Stimulated activated naive B cell treated with anti-CD40 and anti-IgM and Interleukin-4, amounts not matched to agents 10 μg/mL and 1 μg/mL and 100 μg/mL, for 72 hours (primary cell): Measurements from ENCODE around the gene KSR2.
A peak's percentile ranks its signal among the peaks of the same experiment; 100 is the strongest.

Source experiments
- ATAC-seq, 2 donors: fragments of 150-1000 bp; cut with Tn5 transposase; replicated peaks; 2 replicates each; pipeline ENCODE4 v1.10.0; 2021; ENCODE audit warnings: moderate library complexity in 1 of 2
- DNase-seq: peaks from one replicate; pipeline ENCODE4 v3.0.0; 2021
- H3K27ac Mint-ChIP-seq: one replicate; pipeline ENCODE4 v1.8.0; 2022; ENCODE audit warnings: mild to moderate bottlenecking, mixed read lengths
- H3K27me3 Mint-ChIP-seq, 2 donors: one replicate each; pipeline ENCODE4 v1.8.0; 2022; ENCODE audit warnings: mixed read lengths in 2 of 2
- H3K36me3 Mint-ChIP-seq, 2 donors: one replicate each; pipeline ENCODE4 v1.8.0; 2022; ENCODE audit warnings: mixed read lengths in 2 of 2, mild to moderate bottlenecking in 1 of 2
- H3K4me1 Mint-ChIP-seq, 2 donors: one replicate each; pipeline ENCODE4 v1.8.0; 2022; ENCODE audit warnings: mixed read lengths in 2 of 2, mild to moderate bottlenecking in 1 of 2
- H3K4me3 Mint-ChIP-seq, 2 donors: one replicate each; pipeline ENCODE4 v1.8.0; 2022; ENCODE audit warnings: mild to moderate bottlenecking in 2 of 2, mixed read lengths in 2 of 2, moderate library complexity in 1 of 2
- H3K9me3 Mint-ChIP-seq, 2 donors: one replicate each; pipeline ENCODE4 v1.8.0; 2022; ENCODE audit warnings: mixed read lengths in 2 of 2, mild to moderate bottlenecking in 1 of 2

Gene KSR2

DNA sequence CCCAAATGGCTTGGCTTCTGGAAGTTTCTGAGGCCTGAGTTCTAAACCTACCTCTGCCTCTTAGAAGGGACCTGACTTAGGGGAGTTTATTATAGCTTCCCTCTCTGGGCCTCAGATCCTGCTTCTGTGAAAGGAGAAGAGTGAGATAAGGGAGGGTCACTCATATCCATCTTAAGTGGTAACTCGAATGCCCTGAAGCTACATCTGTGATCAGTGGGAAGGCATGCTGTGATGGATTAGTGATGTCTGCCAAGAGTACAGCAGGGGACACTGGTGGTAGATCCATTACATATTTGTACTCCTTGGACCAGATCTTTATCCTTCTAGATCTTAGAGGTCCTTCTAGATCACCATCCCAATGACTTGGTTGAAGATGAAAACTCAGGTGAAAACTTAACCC is 509.6 kb downstream of the KSR2 start:
- Mint-ChIP-seq H3K9me3 (peaks cover 2 to 7% of the 10 kb centered on the region in 2 donors), H3K27ac (no peak overlapping the region), H3K4me1 (no peaks in the 10 kb centered on the region), H3K36me3 (no peaks in the 10 kb centered on the region), H3K4me3 (no peak overlapping the region), H3K27me3 (peaks cover 0 to 12% of the 10 kb centered on the region in 2 donors)
- no peak for DNase-seq
- ATAC-seq: no peak

DNA sequence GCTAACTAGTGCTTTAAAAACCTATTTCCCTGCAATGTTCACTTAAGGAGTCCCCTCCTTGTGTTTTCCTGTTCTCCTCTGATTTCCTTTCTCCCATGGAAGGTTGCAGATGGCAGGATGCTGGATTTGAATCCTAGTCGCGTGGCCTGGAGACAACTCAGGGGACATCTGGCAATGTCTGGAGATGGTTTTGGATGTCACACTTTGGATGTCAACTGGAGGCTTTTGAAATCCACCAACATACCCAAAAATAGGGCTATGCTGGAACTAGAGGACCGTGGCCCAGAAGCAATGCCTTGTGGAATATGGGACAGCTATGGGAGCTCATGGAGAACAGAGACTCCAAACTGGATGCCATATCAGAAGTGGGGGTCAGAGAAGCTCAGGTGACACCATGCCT is 511.6 kb downstream of the KSR2 start:
- Mint-ChIP-seq H3K4me3 (no peak overlapping the region), H3K9me3 (peaks cover 4 to 7% of the 10 kb centered on the region in 2 donors), H3K4me1 (no peaks in the 10 kb centered on the region), H3K27me3 (peaks cover 0 to 8% of the 10 kb centered on the region in 2 donors), H3K36me3 (no peaks in the 10 kb centered on the region), H3K27ac (no peak overlapping the region)
- ATAC-seq (no peak), DNase-seq (no peak)

DNA sequence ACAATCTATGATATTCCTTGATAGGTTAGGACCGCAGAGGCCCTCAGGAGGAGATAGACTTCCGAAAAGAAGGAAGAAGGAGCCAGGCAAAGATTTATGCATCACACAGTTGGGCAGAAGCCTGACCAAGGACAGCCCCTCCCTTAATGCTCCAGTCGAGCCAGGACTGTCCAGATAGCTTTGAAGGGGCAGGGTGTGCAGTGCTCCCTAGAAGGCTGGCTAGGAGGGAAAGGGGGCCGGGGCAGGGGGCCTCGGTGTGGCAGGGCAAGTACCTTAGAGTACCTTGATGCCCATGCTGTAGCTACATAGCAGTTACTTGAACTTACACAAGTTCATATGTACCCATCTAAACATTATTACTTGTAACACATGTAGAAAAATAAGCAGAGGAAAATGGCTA is 512.7 kb downstream of the KSR2 start:
- no peaks in the 10 kb centered on the region for H3K4me1 Mint-ChIP-seq
- peaks cover 4 to 7% of the 10 kb centered on the region in 2 donors for H3K9me3 Mint-ChIP-seq
- no peak overlapping the region for H3K4me3 Mint-ChIP-seq
- DNase-seq (no peak), ATAC-seq (no peak)
- no peak overlapping the region for H3K27ac Mint-ChIP-seq
- no peaks in the 10 kb centered on the region for H3K36me3 Mint-ChIP-seq
- H3K27me3 Mint-ChIP-seq: peaks cover 0 to 8% of the 10 kb centered on the region in 2 donors

DNA sequence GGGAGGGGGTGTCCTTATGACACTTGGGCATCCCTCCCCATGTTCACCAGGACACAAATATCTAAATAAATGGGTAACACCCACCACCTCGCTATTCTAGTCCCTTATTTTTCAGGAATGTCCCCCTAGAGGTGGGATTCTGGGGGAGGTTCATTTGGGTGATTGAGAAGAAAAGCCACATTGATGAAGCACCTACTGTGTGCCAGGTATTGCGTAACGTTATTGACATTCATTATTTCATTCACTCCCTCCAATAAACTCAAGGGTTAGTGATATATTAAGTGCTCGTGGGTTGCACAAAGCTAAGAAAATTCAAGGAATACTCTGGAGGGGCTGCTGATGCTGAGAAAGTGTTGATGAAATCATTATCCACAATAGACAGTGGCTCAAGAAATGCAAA is 514.8 kb downstream of the KSR2 start:
- ATAC-seq (no peak), DNase-seq (no peak)
- Mint-ChIP-seq H3K4me1 (no peaks in the 10 kb centered on the region), H3K4me3 (no peak overlapping the region), H3K9me3 (peaks cover 4 to 7% of the 10 kb centered on the region in 2 donors), H3K36me3 (no peaks in the 10 kb centered on the region), H3K27me3 (peaks cover 0 to 3% of the 10 kb centered on the region in 2 donors), H3K27ac (no peak overlapping the region)

DNA sequence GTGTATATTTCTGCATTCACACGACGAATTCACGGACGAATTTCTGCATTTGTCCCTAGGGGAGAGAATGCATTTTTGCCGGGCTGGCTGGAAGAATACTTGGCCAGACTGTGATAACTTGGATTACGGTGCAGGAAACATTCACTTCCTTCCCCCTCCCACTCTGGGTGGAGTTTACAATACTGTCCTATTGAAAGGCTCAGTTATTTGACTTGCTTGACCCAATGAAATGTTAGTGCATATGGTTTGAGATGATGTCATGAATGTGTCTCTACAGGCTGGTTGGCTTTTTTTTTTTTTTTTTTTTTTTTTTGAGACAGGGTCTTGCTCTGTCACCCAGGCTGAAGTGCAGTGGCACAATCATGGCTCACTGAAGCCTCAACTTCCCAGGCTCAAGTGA is 516.7 kb downstream of the KSR2 start:
- no peak overlapping the region for H3K27ac Mint-ChIP-seq
- no peak overlapping the region for H3K4me3 Mint-ChIP-seq
- no peaks in the 10 kb centered on the region for H3K36me3 Mint-ChIP-seq
- no peaks in the 10 kb centered on the region for H3K4me1 Mint-ChIP-seq
- peaks cover 0 to 3% of the 10 kb centered on the region in 2 donors for H3K27me3 Mint-ChIP-seq
- DNase-seq (no peak), ATAC-seq (no peak)
- H3K9me3 Mint-ChIP-seq: peaks cover 4 to 5% of the 10 kb centered on the region in 2 donors

DNA sequence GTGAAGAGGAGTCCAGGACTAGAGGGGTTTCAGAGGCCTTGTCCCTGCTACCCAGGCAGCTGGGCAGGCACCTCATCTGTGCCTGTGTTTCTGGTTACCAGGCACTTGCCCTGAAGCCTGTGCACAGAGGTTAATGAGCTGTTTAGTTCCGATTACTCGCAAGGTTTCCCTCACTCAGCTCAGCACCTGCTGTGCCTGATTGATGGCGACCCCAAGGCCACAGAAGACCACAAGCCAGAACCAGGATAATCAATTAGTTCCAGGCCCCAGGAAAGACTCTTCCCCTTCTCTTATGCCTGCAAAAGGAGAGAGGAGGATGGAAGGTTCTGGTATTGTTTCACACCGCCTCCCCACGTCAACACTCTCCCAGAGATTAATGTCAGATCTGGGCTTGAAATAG is 518.6 kb downstream of the KSR2 start:
- no peak overlapping the region for H3K27ac Mint-ChIP-seq
- H3K27me3 Mint-ChIP-seq: peaks cover 0 to 3% of the 10 kb centered on the region in 2 donors
- ATAC-seq (no peak), DNase-seq (no peak)
- H3K9me3 Mint-ChIP-seq: peaks cover 4 to 5% of the 10 kb centered on the region in 2 donors
- no peaks in the 10 kb centered on the region for H3K4me1 Mint-ChIP-seq
- no peaks in the 10 kb centered on the region for H3K36me3 Mint-ChIP-seq
- no peak overlapping the region for H3K4me3 Mint-ChIP-seq

DNA sequence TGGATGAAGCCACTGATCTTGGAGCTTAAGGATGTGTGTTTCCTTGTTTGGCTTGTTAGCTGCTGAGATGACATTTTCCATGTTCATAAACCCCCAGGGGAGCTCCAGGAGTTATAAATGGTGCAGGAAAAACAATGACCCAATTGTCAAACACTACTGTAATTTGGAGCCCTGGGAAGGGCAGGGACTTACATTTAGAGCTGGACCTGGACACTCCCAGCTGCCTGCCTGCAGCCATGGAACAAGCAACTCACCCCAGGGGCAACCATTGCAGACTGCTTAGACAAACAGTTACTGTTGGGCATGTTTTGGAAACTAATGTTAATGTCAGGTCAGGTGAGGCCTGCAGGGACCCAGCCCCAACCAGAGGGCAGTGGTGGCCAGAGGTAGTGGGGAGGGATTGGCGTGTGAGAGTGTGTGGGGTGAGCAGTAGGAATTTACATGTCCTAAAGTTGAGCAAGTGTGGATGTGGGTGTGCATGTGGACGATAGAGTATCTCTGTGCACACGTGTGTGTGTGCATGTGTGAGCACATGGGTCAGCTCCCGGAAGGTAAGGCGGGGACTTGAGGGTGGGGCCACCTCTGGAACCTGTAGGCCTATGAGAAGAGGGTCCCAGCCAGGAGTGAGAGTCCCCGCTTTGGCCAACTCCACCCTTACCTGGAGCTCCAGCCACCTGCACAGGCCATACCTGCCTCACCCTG is 521.0 kb downstream of the KSR2 start:
- no peak for DNase-seq
- no peaks in the 10 kb centered on the region for H3K27me3 Mint-ChIP-seq
- H3K4me3 Mint-ChIP-seq: no peak overlapping the region
- no peak overlapping the region for H3K27ac Mint-ChIP-seq
- no peak for ATAC-seq
- peaks cover 0 to 2% of the 10 kb centered on the region in 2 donors for H3K9me3 Mint-ChIP-seq
- no peaks in the 10 kb centered on the region for H3K36me3 Mint-ChIP-seq
- no peaks in the 10 kb centered on the region for H3K4me1 Mint-ChIP-seq

DNA sequence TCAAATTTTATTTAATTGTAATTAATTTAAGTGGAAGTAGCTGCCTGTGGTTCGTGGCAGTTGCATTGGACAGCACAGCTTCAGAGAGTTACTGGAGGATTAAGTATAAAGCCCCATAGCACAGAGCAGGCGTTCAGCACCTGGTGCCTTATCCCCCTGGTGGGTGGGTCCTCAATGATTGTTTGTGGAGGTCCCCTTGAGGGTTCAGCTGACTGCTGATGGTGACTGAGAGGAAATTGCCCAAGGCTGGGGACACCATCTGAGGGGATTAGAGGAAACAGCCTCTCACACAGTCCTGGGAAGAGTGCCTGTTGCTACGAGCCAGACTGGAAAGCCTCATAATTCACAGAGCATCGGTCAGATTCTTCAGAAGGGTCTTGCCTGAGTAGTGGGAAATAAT is 524.0 kb downstream of the KSR2 start:
- ATAC-seq: no peak
- no peak for DNase-seq
- Mint-ChIP-seq H3K36me3 (no peaks in the 10 kb centered on the region), H3K27me3 (no peaks in the 10 kb centered on the region), H3K4me1 (no peaks in the 10 kb centered on the region), H3K27ac (no peak overlapping the region), H3K9me3 (peaks cover 0 to 2% of the 10 kb centered on the region in 2 donors), H3K4me3 (no peak overlapping the region)

DNA sequence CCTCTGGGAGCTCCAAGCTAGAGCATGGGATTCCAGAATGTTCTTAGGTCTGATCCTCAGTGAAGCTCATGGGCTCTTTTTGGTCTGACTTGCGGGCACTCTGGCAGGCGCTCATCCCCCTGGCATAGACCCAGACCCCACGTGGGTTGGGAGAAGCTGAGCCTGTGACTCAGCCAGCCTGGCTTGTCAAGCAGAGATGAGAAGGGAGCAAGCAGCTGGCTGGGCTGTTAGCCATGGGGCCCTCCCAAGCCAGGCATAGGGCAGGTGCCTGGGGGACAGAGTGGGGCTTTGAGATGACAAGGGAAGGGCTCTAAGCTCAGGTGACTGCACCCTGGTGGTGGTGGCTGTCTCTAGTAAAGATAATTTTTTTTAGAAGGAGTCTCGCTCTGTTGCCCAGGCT is 527.0 kb downstream of the KSR2 start:
- Mint-ChIP-seq H3K27me3 (no peaks in the 10 kb centered on the region), H3K36me3 (no peaks in the 10 kb centered on the region), H3K4me1 (no peaks in the 10 kb centered on the region), H3K9me3 (peaks cover 0 to 2% of the 10 kb centered on the region in 2 donors), H3K27ac (peak overlapping the region; percentile 33), H3K4me3 (no peak overlapping the region)
- DNase-seq: no peak
- peak in 1 of 2 donors; percentile 25 for ATAC-seq

DNA sequence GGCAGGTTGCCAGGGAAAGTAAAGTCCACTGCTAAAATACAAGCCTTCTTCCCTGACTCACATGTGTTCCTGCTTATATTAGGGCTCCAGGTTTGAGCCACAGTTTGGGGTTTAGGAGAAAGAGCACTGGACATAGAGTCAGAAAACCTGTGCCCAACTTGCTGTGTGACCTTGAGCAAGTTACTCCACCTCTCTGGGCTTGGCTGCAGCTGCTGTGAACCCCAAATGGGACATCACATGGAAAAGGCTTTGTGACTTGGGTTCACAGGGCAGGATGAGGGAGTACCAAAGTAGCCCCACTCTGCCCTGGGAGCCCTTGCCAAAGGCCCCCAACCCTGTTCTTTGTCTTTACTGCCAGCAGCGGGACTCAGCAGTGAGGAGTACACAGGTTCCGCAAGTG is 528.4 kb downstream of the KSR2 start:
- no peak overlapping the region for H3K4me3 Mint-ChIP-seq
- DNase-seq (no peak), ATAC-seq (no peak)
- H3K36me3 Mint-ChIP-seq: no peaks in the 10 kb centered on the region
- H3K4me1 Mint-ChIP-seq: no peaks in the 10 kb centered on the region
- H3K27me3 Mint-ChIP-seq: no peaks in the 10 kb centered on the region
- no peak overlapping the region for H3K27ac Mint-ChIP-seq
- peaks cover 0 to 2% of the 10 kb centered on the region in 2 donors for H3K9me3 Mint-ChIP-seq

DNA sequence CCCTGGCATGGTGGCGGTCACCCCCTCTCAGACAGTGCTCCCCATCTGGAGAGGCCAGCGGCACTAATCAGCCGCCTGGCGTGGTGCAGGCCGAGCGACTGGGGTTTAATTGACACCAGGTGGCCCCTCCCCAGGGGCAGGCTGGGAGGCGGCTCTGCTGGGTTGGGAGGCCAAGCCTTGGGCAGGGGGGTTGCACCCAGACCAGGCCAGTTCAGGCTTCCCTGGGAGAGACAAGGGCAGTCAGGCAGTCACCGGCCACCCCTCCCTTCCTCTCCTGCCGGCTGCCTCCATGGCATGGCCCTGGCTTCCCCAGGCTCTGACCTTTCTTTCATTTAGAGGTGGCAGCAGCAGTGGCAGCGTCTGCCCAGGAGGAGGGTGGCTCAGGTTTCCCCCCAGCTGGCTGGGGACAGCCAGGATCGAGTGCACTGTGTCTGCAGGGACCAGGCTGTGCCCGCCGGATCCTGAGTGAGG is 529.2 kb downstream of the KSR2 start:
- H3K4me3 Mint-ChIP-seq: no peak overlapping the region
- H3K27me3 Mint-ChIP-seq: no peaks in the 10 kb centered on the region
- DNase-seq (no peak), ATAC-seq (peak in 1 of 2 donors; percentile 19)
- H3K27ac Mint-ChIP-seq: no peak overlapping the region
- H3K9me3 Mint-ChIP-seq: peaks cover 0 to 2% of the 10 kb centered on the region in 2 donors
- no peaks in the 10 kb centered on the region for H3K36me3 Mint-ChIP-seq
- H3K4me1 Mint-ChIP-seq: no peaks in the 10 kb centered on the region

DNA sequence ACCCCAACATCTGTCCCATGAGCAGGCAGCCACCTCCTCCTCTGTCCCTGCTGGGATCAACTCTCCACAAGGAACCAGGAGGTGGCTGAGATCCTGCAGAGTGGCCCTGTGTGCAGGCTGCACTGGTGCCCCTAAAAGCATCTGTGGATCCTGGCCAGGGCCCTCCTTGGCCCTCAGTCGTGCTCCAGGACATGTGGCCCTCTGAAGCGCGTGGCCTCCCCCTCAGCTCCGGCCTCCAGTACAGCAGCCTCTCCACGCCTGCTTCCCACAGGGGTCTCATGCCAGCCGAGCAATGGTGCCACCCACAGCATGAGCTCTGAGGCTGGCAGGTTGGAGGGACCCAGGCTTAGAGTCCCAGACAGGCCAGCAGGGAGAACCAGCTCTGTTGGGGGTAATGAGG is 530.0 kb downstream of the KSR2 start:
- H3K36me3 Mint-ChIP-seq: no peaks in the 10 kb centered on the region
- no peak overlapping the region for H3K4me3 Mint-ChIP-seq
- DNase-seq (no peak), ATAC-seq (no peak)
- peaks cover 0 to 2% of the 10 kb centered on the region in 2 donors for H3K9me3 Mint-ChIP-seq
- H3K27ac Mint-ChIP-seq: no peak overlapping the region
- no peaks in the 10 kb centered on the region for H3K4me1 Mint-ChIP-seq
- H3K27me3 Mint-ChIP-seq: no peaks in the 10 kb centered on the region

DNA sequence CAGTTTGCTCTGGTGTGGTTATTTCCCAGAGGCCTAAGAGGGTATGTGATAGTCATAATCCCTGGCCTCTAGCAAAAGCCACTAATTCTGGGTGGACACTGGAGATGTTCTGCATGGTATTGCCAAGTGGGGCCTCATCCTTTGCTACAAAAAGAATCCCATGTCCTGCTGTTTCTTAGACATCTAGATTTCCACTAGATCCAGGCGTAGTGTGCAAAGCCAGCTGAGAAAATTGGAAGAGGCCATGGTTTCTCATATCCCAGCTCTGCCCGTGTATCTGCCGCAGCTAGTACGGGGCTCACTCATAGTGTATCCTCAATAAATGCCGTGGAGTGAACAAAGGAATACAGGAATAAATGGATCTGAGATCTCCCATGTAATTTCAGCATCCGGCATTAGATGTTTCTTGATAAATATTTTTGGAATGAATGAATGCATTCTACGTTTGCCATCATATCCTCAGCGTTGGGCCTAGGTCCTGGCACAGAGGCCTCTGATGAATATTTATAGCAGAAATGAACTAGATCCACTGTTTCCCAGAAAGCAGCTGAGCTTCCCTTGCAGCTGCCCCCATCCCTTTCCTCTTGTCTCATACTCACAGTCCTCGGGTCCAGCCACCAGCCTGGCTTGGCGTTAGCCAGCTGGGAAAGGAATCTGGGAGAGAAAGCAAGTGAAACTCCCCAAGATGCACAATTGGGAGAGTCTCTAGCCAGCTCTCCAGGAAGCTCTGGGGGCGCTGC is 531.1 kb downstream of the KSR2 start:
- Mint-ChIP-seq H3K9me3 (peaks cover 0 to under 1% of the 10 kb centered on the region in 2 donors), H3K36me3 (no peaks in the 10 kb centered on the region), H3K27ac (no peak overlapping the region), H3K4me3 (no peak overlapping the region), H3K27me3 (no peaks in the 10 kb centered on the region), H3K4me1 (no peaks in the 10 kb centered on the region)
- ATAC-seq (no peak), DNase-seq (no peak)

DNA sequence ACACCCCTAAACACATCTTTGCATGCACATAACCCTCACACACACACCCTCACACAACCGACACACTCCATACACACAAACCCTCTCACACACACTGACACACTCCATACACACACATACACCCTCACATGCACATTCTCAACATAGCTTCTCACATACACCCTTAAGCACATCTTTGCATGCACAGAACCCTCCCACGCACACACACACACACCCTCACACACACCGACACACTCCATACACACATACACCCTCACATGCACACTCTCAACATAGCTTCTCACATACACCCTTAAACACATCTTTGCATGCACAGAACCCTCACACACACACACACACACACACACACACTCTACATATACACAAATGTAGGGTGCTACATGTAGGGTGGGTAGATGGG is 534.9 kb downstream of the KSR2 start:
- Mint-ChIP-seq H3K36me3 (no peaks in the 10 kb centered on the region), H3K4me1 (no peaks in the 10 kb centered on the region), H3K27ac (no peak overlapping the region), H3K9me3 (no peaks in the 10 kb centered on the region), H3K4me3 (no peak overlapping the region), H3K27me3 (no peaks in the 10 kb centered on the region)
- ATAC-seq (no peak), DNase-seq (no peak)

DNA sequence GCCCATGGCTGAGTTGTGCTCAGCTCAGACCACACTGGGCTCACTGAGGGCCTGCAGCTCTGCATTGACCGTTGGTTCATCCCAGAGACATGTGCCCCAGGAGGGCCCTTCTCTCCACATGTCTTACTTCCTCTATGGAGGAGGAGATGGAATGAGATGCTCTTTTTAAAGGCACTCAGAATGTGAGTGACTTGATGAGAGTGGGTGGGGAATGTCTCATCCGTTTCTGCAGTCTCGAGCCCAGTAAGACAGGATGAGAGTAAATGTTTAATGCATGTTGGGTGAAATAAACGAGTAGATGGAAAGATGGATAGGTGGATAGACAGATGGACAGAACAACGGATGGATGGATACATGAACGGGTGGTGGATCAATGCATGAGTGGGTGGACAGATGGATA is 538.5 kb downstream of the KSR2 start:
- H3K36me3 Mint-ChIP-seq: no peaks in the 10 kb centered on the region
- ATAC-seq (no peak), DNase-seq (no peak)
- H3K4me3 Mint-ChIP-seq: no peak overlapping the region
- H3K27me3 Mint-ChIP-seq: no peaks in the 10 kb centered on the region
- H3K27ac Mint-ChIP-seq: no peak overlapping the region
- H3K9me3 Mint-ChIP-seq: peaks cover 0 to 2% of the 10 kb centered on the region in 2 donors
- H3K4me1 Mint-ChIP-seq: no peaks in the 10 kb centered on the region
